ENCODE results near the gene PDZRN3. TPM values are rescaled to one million over a fixed set of nuclear protein-coding genes. Genes with fewer than 3 reads are reported as not detected.

The PDZRN3 gene
- total RNA-seq, 2 experiments from 2014 or later: not detected

- peaks cover 12% of the 10 kb centered on the region for H3K27me3 Mint-ChIP-seq
- H3K9me3 Mint-ChIP-seq (ENCODE audit: low read depth): no peaks in the 10 kb centered on the region
- H3K27ac Mint-ChIP-seq: no peak overlapping the region
- H3K36me3 Mint-ChIP-seq (ENCODE audit: low read depth): no peaks in the 10 kb centered on the region
- ATAC-seq (no peak), DNase-seq (no peak)
- CTCF ChIA-PET: no interaction called here
- H3K4me1 Mint-ChIP-seq: no peaks in the 10 kb centered on the region
- H3K4me3 Mint-ChIP-seq: no peak overlapping the region
- intact Hi-C loops (cut with DNase I, micrococcal nuclease): no loop called here
- POLR2A ChIA-PET: no interaction called here
Observed at GRCh38 chr3:73529308-73530021, 95.3 kb downstream of the PDZRN3 start.

DNA sequence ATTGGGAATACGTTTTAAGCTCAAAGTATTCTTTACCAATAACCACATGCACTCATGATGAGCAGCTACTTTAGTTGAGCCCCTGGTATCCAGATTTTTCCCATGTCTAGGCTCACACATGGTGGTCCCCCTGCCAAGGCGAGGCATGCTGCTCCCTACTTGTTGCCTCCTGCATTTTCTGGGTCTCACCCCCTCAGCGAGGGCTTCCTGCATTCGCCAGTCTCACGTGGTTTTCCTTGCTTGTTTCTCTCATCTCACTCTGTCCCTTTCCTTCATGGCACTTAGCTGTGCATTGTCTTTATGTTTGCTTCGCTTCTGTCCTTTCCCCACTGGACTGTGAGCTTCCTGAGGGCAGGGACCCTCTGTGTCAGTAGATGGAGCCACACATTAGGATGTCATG lies 99.2 kb downstream of the PDZRN3 start:
- CTCF ChIA-PET: interaction anchor here (1.9 kb wide), 1 partner anchor 17 kb away, joined by 6 read pairs; no protein-coding TSS in a partner anchor
- Mint-ChIP-seq H3K4me3 (no peak overlapping the region), H3K36me3 (ENCODE audit: low read depth) (no peaks in the 10 kb centered on the region), H3K27ac (no peak overlapping the region), H3K27me3 (peaks cover 7% of the 10 kb centered on the region), H3K4me1 (no peaks in the 10 kb centered on the region), H3K9me3 (ENCODE audit: low read depth) (no peaks in the 10 kb centered on the region)
- POLR2A ChIA-PET: no interaction called here
- ATAC-seq: no peak
- DNase-seq: no peak
- intact Hi-C loops (cut with DNase I, micrococcal nuclease): no loop called here

DNA sequence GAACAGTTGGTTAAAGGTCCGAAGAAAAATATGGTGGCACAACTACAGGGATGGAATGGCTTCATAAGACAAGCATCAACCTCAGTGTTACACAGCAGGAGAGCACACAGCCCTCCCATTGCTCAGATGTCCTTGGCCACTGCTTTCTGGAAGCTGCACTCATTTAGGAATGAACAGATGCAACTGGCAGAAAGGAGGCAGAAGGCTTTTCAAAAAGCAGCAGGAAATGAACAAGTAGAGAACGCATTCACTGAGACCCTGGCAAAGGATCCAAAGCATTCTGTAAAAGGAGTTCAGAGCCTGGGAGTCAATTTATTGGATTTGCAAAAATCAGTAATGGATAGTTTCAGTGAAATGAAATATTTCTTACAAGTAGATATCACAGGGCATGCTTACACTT lies 101.1 kb downstream of the PDZRN3 start:
- H3K9me3 Mint-ChIP-seq (ENCODE audit: low read depth): no peaks in the 10 kb centered on the region
- ChIA-PET POLR2A (no interaction called here), CTCF (no interaction called here)
- ATAC-seq (no peak), DNase-seq (no peak)
- intact Hi-C loops (cut with DNase I, micrococcal nuclease): no loop called here
- no peaks in the 10 kb centered on the region for H3K36me3 Mint-ChIP-seq (ENCODE audit: low read depth)
- no peak overlapping the region for H3K27ac Mint-ChIP-seq
- no peaks in the 10 kb centered on the region for H3K4me1 Mint-ChIP-seq
- H3K4me3 Mint-ChIP-seq: no peak overlapping the region
- peaks cover 6% of the 10 kb centered on the region for H3K27me3 Mint-ChIP-seq

GRCh38 chr3:73521734-73522336 lies 102.9 kb downstream of the PDZRN3 start:
- no peak for ATAC-seq
- intact Hi-C loops (cut with DNase I, micrococcal nuclease): no loop called here
- Mint-ChIP-seq H3K27ac (no peak overlapping the region), H3K4me1 (no peaks in the 10 kb centered on the region), H3K27me3 (peaks cover 3% of the 10 kb centered on the region), H3K4me3 (no peak overlapping the region), H3K36me3 (ENCODE audit: low read depth) (no peaks in the 10 kb centered on the region), H3K9me3 (ENCODE audit: low read depth) (no peaks in the 10 kb centered on the region)
- ChIA-PET POLR2A (no interaction called here), CTCF (no interaction called here)
- DNase-seq: no peak

DNA sequence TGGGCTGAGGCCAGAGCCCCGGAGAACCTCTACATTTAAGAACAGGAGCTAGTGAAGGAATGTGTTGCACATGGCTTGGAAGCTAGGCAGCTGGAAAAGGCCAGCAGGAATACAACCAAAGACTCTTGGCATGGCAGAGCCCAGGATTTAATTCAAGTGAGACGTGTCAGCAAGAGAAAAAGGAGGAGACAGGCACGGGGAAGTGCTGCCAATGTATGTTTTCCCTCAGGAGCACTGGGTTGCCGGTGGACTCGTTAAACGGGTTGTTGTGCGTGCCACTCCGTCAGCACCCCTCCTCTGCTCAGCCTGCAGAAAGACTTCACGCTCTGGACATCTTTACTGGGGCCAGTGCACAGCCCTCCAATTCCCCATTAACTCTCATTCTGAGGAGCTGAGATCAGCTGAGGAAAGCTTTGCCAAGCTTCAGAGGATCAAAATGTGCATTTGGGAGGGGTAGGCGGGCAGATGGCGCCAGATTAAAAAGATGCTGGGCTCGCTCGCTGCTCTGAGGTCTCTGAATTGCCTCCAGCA lies 103.7 kb downstream of the PDZRN3 start:
- peaks cover 3% of the 10 kb centered on the region for H3K27me3 Mint-ChIP-seq
- H3K36me3 Mint-ChIP-seq (ENCODE audit: low read depth): no peaks in the 10 kb centered on the region
- no peak overlapping the region for H3K27ac Mint-ChIP-seq

GRCh38 chr3:73516631-73517030 lies 108.1 kb downstream of the PDZRN3 start:
- DNase-seq: no peak
- ATAC-seq: no peak
- intact Hi-C loops (cut with DNase I, micrococcal nuclease): no loop called here
- no peaks in the 10 kb centered on the region for H3K4me1 Mint-ChIP-seq
- POLR2A ChIA-PET: no interaction called here
- H3K9me3 Mint-ChIP-seq (ENCODE audit: low read depth): no peaks in the 10 kb centered on the region
- no peak overlapping the region for H3K27ac Mint-ChIP-seq
- H3K36me3 Mint-ChIP-seq (ENCODE audit: low read depth): no peaks in the 10 kb centered on the region
- H3K4me3 Mint-ChIP-seq: no peak overlapping the region
- CTCF ChIA-PET: interaction anchor here (1.0 to 2.7 kb wide), 2 partner anchors 14 to 15 kb away, joined by 3 to 7 read pairs; no protein-coding TSS in a partner anchor
- no peaks in the 10 kb centered on the region for H3K27me3 Mint-ChIP-seq

More for the DNA sequence above, 103.7 kb downstream of the PDZRN3 start:
- POLR2A ChIA-PET: no interaction called here
- Mint-ChIP-seq H3K4me1 (no peaks in the 10 kb centered on the region), H3K9me3 (ENCODE audit: low read depth) (no peaks in the 10 kb centered on the region), H3K4me3 (no peak overlapping the region)
- DNase-seq (no peak), ATAC-seq (no peak)
- intact Hi-C loops (cut with DNase I, micrococcal nuclease): no loop called here
- CTCF ChIA-PET: no interaction called here

DNA sequence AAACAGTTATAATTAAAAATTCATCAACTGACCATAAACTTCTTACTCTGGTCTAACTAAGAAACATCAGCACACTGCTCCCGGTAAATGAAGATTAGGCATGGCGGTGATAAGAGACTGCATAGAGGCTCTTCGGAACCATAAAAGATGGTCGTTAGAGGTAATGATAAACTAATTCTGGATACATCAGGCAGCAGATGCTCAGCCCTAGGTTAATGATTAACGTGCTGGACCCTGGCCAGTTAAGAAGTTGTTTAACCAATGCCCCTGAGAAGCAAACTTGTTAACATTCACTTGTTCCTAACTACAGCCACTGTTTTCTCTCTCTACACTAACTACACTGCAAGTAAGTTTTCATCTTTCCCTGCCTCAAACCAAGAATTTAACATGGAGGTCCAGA lies 111.5 kb downstream of the PDZRN3 start:
- intact Hi-C loops (cut with DNase I, micrococcal nuclease): no loop called here
- no peak for DNase-seq
- peaks cover 5% of the 10 kb centered on the region for H3K27me3 Mint-ChIP-seq
- H3K9me3 Mint-ChIP-seq (ENCODE audit: low read depth): no peaks in the 10 kb centered on the region
- no peaks in the 10 kb centered on the region for H3K36me3 Mint-ChIP-seq (ENCODE audit: low read depth)
- H3K4me3 Mint-ChIP-seq: no peak overlapping the region
- ChIA-PET POLR2A (no interaction called here), CTCF (interaction anchor here (0.7 kb wide), 1 partner anchor 354 kb away, joined by 3 read pairs; no protein-coding TSS in a partner anchor)
- H3K27ac Mint-ChIP-seq: no peak overlapping the region
- ATAC-seq: no peak
- no peaks in the 10 kb centered on the region for H3K4me1 Mint-ChIP-seq

GRCh38 chr3:73511571-73512525 lies 112.9 kb downstream of the PDZRN3 start:
- ATAC-seq (no peak), DNase-seq (no peak)
- intact Hi-C loops (cut with DNase I, micrococcal nuclease): no loop called here
- CTCF ChIA-PET: interaction anchor here (0.6 to 1.4 kb wide), 3 partner anchors 9 to 400 kb away, joined by 3 to 4 read pairs (median 3); no protein-coding TSS in a partner anchor
- Mint-ChIP-seq H3K4me1 (no peaks in the 10 kb centered on the region), H3K4me3 (no peak overlapping the region), H3K9me3 (ENCODE audit: low read depth) (no peaks in the 10 kb centered on the region), H3K27me3 (peaks cover 8% of the 10 kb centered on the region), H3K36me3 (ENCODE audit: low read depth) (no peaks in the 10 kb centered on the region), H3K27ac (no peak overlapping the region)
- POLR2A ChIA-PET: no interaction called here

DNA sequence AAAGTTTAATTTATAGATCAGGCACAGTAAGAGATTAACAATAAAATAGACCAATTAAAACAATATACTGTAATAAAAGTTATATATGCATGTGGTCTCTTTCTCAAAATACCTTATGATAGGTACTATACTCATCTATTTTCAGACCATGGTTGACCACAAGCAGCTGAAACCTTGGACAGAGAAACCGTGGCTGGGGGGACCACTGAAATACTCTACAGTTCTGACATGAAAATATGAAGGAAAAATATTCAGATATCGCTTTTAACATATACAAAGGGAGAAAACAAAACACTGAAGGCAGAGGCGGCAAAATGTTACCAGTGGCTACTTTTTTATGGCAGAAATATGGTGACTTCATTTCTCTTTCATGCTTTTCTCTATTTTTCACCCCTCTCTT lies 114.0 kb downstream of the PDZRN3 start:
- no peaks in the 10 kb centered on the region for H3K36me3 Mint-ChIP-seq (ENCODE audit: low read depth)
- ATAC-seq: no peak
- H3K4me3 Mint-ChIP-seq: no peak overlapping the region
- no peak for DNase-seq
- POLR2A ChIA-PET: no interaction called here
- H3K4me1 Mint-ChIP-seq: no peaks in the 10 kb centered on the region
- no peak overlapping the region for H3K27ac Mint-ChIP-seq
- H3K27me3 Mint-ChIP-seq: peaks cover 8% of the 10 kb centered on the region
- CTCF ChIA-PET: interaction anchor here (0.7 to 1.1 kb wide), 3 partner anchors 9 to 127 kb away, joined by 3 to 4 read pairs (median 4); no protein-coding TSS in a partner anchor
- H3K9me3 Mint-ChIP-seq (ENCODE audit: low read depth): no peaks in the 10 kb centered on the region
- intact Hi-C loops (cut with DNase I, micrococcal nuclease): no loop called here

GRCh38 chr3:73510334-73510733 lies 114.4 kb downstream of the PDZRN3 start:
- Mint-ChIP-seq H3K27ac (no peak overlapping the region), H3K4me1 (no peaks in the 10 kb centered on the region), H3K36me3 (ENCODE audit: low read depth) (no peaks in the 10 kb centered on the region), H3K9me3 (ENCODE audit: low read depth) (no peaks in the 10 kb centered on the region), H3K4me3 (no peak overlapping the region), H3K27me3 (peaks cover 8% of the 10 kb centered on the region)
- ATAC-seq (no peak), DNase-seq (no peak)
- CTCF ChIA-PET: interaction anchor here (0.7 to 1.1 kb wide), 4 partner anchors 9 to 126 kb away, joined by 3 to 4 read pairs (median 4); no protein-coding TSS in a partner anchor
- POLR2A ChIA-PET: no interaction called here
- intact Hi-C loops (cut with DNase I, micrococcal nuclease): no loop called here

GRCh38 chr3:73509816-73510215 lies 114.9 kb downstream of the PDZRN3 start:
- ChIA-PET CTCF (interaction anchor here (1.0 kb wide), 1 partner anchor 66 kb away, joined by 4 read pairs; no protein-coding TSS in a partner anchor), POLR2A (no interaction called here)
- Mint-ChIP-seq H3K4me1 (no peaks in the 10 kb centered on the region), H3K27me3 (peaks cover 8% of the 10 kb centered on the region), H3K27ac (no peak overlapping the region), H3K36me3 (ENCODE audit: low read depth) (no peaks in the 10 kb centered on the region), H3K4me3 (no peak overlapping the region), H3K9me3 (ENCODE audit: low read depth) (no peaks in the 10 kb centered on the region)
- ATAC-seq (no peak), DNase-seq (no peak)
- intact Hi-C loops (cut with DNase I, micrococcal nuclease): loop anchor here (5.0 to 10.0 kb wide), 3 partner anchors 302 to 1662 kb away; no protein-coding TSS in a partner anchor

Measured in activated CD4-positive, alpha-beta T cell treated with anti-CD3 and anti-CD28 coated beads for 36 hours (primary cell).